ENCODE measurements around the gene NPDC1. TPM values are rescaled to one million over a fixed set of nuclear protein-coding genes. Genes with fewer than 3 reads are reported as not detected.

Gene NPDC1
- total RNA-seq, 2 experiments from 2014 or later, result 28.2 to 31.4 TPM

- POLR2A ChIA-PET, result no interaction called here
Measured at GRCh38 chr9:137025517-137025966, 20.4 kb downstream of the NPDC1 start.

DNA sequence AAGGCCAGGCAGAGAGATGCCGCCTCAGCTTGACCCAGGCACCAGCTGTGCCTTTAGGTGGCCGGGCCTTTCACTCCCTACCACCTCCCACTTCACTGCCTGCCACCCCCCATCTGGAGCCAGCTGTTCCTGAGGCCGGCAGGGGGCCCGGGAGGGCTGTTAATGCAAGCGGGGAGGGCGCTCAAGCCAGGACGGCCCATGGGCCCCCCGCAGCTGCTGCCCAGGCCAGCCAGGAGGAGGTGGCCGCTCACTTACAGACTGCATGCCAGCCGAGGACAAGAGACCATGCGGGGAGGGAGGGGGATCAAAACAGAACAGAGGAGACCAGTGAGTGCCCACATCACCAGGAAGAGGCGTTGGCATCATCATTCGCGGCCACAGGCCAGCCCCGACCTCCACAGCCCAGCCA is 22.4 kb downstream of the NPDC1 start:
- POLR2A ChIA-PET, result no interaction called here

More at GRCh38 chr9:137025517-137025966, 20.4 kb downstream of the NPDC1 start:
- CTCF ChIA-PET, result interaction anchor here (0.7 to 4.0 kb wide), 10 partner anchors 10 to 197 kb away, joined by 3 to 24 read pairs (median 4); partner anchors contain the start of gene NPDC1

GRCh38 chr9:137023157-137023556 is 22.8 kb downstream of the NPDC1 start:
- CTCF ChIA-PET, result interaction anchor here (6.0 kb wide), 1 partner anchor 12 kb away, joined by 31 read pairs; no protein-coding TSS in a partner anchor

More for the DNA sequence above, 22.4 kb downstream of the NPDC1 start:
- CTCF ChIA-PET, result interaction anchor here (6.0 kb wide), 1 partner anchor 12 kb away, joined by 31 read pairs; no protein-coding TSS in a partner anchor

DNA sequence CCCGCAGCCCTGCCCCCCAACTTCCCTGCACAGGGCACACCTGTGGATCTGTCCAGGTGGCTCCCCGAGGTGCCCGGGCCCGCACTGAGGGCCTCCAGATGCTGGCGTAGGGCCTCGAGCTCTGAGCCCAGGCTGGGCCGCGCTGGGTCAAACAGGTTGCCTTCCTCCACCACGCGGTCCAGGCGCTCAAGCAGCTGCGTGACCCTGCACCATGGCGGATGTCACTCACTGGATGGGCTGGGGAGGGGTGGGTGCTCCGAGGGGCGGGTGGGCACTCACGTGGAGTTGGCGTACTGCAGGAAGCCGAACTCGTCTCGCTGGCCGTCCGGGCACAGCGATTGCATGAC is 23.3 kb downstream of the NPDC1 start:
- ChIA-PET CTCF (interaction anchor here (0.6 to 6.0 kb wide), 3 partner anchors 13 to 48 kb away, joined by 3 to 31 read pairs (median 3); partner anchors contain the start of gene SAPCD2), POLR2A (interaction anchor here (0.5 kb wide), 1 partner anchor 151 kb away, joined by 3 read pairs; no protein-coding TSS in a partner anchor)

More at GRCh38 chr9:137023157-137023556, 22.8 kb downstream of the NPDC1 start:
- POLR2A ChIA-PET, result no interaction called here

DNA sequence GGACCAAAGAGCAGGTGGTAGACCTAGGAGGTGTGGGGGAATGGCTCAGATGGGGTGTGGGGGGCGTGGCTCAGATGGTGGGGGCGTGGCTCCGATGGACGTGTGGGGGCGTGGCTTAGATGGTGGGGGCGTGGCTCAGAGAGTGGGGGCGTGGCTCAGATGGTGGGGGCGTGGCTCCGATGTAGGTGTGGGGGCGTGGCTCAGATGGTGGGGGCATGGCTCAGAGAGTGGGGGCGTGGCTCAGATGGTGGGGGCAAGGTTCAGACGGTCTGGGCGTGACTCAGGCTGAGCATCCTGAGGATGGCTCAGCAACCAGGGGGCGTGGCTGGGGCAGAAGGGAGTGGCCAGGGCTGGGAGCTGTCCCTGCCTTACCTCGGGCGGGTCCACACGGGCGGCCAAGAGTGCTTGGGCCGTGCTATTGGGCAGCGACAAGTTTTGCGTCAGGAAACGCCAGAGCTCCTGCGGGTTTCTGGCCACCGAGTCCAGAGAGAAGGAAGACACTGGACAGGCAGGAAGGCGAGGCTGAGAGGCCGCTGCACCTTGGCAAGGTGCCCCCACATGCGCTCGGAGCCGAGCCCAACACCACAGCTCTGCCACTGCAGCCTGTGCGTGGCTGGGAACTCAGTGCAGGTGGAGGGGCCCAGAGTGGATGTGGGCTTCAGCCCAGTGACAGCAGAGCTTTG is 23.9 kb downstream of the NPDC1 start:
- CTCF ChIA-PET, result interaction anchor here (0.6 to 6.0 kb wide), 3 partner anchors 13 to 48 kb away, joined by 3 to 31 read pairs (median 3); partner anchors contain the start of gene SAPCD2
- POLR2A ChIA-PET, result interaction anchor here (0.5 to 0.6 kb wide), 2 partner anchors 150 to 211 kb away, joined by 3 to 5 read pairs; no protein-coding TSS in a partner anchor

DNA sequence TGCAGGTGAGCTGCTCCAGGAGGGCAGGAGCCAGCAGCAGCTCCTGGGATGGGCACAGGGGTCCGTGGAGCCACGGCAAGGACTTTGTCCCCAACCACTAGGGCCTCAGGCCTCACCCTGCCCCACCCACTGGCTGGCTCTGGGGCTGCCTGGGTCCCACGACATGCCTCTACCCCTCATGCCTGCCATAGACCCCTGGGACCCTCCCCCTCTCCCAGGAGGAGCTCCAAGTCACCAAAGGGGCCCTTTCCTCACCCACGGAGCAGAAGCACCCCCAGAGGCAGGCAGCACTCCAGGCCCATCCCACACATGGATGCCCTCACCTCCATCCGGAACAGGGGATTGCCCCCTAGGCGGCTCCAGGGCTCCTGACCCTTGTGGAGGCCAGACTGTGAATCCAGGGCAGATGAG is 24.4 kb downstream of the NPDC1 start:
- POLR2A ChIA-PET, result interaction anchor here (0.6 to 1.2 kb wide), 2 partner anchors 13 to 210 kb away, joined by 3 to 5 read pairs; no protein-coding TSS in a partner anchor
- CTCF ChIA-PET, result interaction anchor here (1.0 to 6.0 kb wide), 2 partner anchors 8 to 14 kb away, joined by 4 to 31 read pairs; no protein-coding TSS in a partner anchor

DNA sequence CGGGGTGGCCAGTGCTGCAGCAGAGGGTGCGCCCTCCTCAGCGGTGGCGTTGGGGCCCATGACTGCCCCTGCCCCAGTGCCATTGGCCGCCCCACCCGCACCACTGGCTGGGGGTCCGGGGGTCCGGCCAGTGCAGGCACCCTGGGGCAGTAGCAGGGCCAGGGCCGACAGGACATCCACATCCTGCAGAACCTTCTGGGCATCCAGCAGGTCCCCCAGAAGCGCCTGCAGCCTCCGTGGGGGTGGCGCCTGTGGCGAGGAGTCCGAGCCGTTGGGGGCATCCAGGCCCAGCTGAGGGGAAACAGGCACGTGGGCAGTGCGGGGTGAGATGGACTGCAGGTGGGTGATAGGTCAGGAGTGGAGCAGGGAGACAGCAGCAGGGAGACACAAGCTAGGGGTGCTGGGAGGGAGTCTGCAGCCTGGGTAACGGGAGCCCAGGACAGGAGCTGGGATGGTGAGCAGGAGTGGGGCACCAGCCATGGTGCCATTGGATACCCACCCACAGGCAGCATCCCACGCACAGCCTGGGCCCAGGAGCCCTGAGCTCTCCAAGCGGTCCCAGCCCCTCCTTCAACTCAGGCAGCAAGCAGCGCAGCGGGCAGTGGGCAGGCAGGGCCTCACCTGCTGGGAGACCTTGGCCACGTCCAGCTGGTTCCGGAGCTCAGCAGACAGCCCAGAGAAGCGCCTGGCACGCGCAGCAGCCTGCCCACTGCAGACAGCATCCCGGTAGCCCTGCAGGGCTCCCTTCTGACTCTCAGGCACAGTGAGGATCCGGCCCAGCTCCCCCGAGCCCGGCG is 25.0 kb downstream of the NPDC1 start:
- POLR2A ChIA-PET, result interaction anchor here (1.2 kb wide), 1 partner anchor 14 kb away, joined by 3 read pairs; no protein-coding TSS in a partner anchor
- CTCF ChIA-PET, result interaction anchor here (1.0 to 6.0 kb wide), 3 partner anchors 8 to 43 kb away, joined by 4 to 31 read pairs (median 4); no protein-coding TSS in a partner anchor

- CTCF ChIA-PET, result interaction anchor here (0.7 to 6.0 kb wide), 6 partner anchors 9 to 250 kb away, joined by 3 to 31 read pairs (median 4); partner anchors contain the start of gene ABCA2
- POLR2A ChIA-PET, result interaction anchor here (0.6 to 1.2 kb wide), 2 partner anchors 15 to 577 kb away, joined by 3 to 6 read pairs; no protein-coding TSS in a partner anchor
Measured at GRCh38 chr9:137019891-137020683, 25.9 kb downstream of the NPDC1 start.

- CTCF ChIA-PET, result interaction anchor here (0.7 to 6.0 kb wide), 6 partner anchors 10 to 248 kb away, joined by 3 to 31 read pairs (median 6); partner anchors contain the start of gene ABCA2
- POLR2A ChIA-PET, result no interaction called here
Measured at GRCh38 chr9:137018761-137019559, 27.0 kb downstream of the NPDC1 start.

- CTCF ChIA-PET, result interaction anchor here (1.5 to 6.0 kb wide), 2 partner anchors 17 to 50 kb away, joined by 7 to 31 read pairs; no protein-coding TSS in a partner anchor
Measured at GRCh38 chr9:137017791-137018497, 28.0 kb downstream of the NPDC1 start.

GRCh38 chr9:137017071-137017470 is 28.9 kb downstream of the NPDC1 start:
- CTCF ChIA-PET, result interaction anchor here (3.1 kb wide), 1 partner anchor 12 kb away, joined by 10 read pairs; the partner anchor contains the start of gene ABCA2
- POLR2A ChIA-PET, result no interaction called here

More at GRCh38 chr9:137017791-137018497, 28.0 kb downstream of the NPDC1 start:
- POLR2A ChIA-PET, result no interaction called here

DNA sequence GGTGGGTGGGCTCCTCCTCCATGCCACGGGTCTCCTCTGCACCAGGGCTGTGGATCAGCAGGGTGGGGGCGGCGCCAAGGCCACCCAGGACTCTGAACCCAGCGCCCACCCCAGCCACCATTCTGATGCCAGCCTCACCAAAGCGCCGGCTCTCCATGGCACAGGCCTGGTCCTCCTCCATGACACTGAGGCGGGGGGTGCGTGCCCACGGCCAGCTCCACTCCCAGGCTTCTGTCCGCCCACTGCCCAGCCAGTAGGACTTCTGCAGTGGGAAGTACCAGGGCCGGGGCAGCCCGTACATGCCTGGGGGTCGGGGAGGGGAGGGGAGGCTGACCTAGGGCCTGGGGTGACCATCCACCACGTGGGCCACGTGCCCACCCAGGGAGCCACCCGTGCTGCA is 29.5 kb downstream of the NPDC1 start:
- ChIA-PET CTCF (interaction anchor here (3.1 kb wide), 1 partner anchor 13 kb away, joined by 10 read pairs; the partner anchor contains the start of gene ABCA2), POLR2A (no interaction called here)

- ChIA-PET CTCF (interaction anchor here (3.1 kb wide), 1 partner anchor 13 kb away, joined by 10 read pairs; the partner anchor contains the start of gene ABCA2), POLR2A (no interaction called here)
Measured at GRCh38 chr9:137015976-137016375, 30.0 kb downstream of the NPDC1 start.

GRCh38 chr9:137015540-137015930 is 30.4 kb downstream of the NPDC1 start:
- POLR2A ChIA-PET, result no interaction called here
- CTCF ChIA-PET, result interaction anchor here (3.1 kb wide), 1 partner anchor 13 kb away, joined by 10 read pairs; the partner anchor contains the start of gene ABCA2

- ChIA-PET POLR2A (no interaction called here), CTCF (interaction anchor here (3.1 kb wide), 1 partner anchor 14 kb away, joined by 10 read pairs; the partner anchor contains the start of gene ABCA2)
Measured at GRCh38 chr9:137014776-137015539, 31.0 kb downstream of the NPDC1 start.

DNA sequence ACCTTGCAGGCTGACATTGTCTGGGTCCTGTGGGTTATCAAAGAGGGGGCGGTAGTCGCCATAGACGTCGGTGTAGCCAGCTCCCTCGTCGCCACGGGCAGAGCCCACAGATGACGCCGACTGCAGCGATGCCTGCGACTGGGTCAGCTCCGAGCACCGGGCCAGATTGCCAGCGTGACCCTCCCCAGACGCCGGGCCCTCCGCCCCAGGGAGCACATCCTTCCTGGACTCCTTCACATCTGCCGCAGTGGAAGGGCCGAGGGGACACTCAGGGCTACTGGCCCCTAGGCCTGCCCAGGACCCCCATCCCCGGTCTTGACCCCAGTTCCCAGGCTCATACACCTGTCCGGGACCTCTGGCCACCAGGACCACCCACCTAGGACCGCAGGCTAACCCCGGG is 31.8 kb downstream of the NPDC1 start:
- POLR2A ChIA-PET, result no interaction called here
- CTCF ChIA-PET, result interaction anchor here (3.1 kb wide), 1 partner anchor 15 kb away, joined by 10 read pairs; the partner anchor contains the start of gene ABCA2

Data from activated CD8-positive, alpha-beta memory T cell treated with anti-CD3 and anti-CD28 coated beads for 36 hours (primary cell).